ENCODE measurements around the gene ZBTB26.

DNA sequence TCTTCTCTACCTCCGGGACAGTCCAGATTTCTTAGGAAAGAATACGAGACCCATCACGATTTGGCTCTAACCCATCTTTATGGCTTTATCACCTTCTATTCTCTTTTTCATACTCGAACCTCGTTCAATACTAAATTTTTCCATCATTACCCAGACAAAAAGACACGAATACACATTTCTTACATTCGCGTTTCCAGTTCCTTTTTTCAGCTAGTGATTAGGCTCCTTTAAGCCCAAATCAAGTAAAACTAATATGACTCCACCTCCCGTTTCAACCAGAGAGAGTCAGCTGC, 18.7 kb downstream of the ZBTB26 start:
- TF ChIP-seq POLR2AphosphoS5 (IDR thresholded peaks at IDR 0.05) (no peak), EP300 (IDR thresholded peaks at IDR 0.05) (no peak), POLR2A (IDR thresholded peaks at IDR 0.05; ENCODE audit: low read depth) (no peak)
- TF ChIP-seq, protein P1, sequence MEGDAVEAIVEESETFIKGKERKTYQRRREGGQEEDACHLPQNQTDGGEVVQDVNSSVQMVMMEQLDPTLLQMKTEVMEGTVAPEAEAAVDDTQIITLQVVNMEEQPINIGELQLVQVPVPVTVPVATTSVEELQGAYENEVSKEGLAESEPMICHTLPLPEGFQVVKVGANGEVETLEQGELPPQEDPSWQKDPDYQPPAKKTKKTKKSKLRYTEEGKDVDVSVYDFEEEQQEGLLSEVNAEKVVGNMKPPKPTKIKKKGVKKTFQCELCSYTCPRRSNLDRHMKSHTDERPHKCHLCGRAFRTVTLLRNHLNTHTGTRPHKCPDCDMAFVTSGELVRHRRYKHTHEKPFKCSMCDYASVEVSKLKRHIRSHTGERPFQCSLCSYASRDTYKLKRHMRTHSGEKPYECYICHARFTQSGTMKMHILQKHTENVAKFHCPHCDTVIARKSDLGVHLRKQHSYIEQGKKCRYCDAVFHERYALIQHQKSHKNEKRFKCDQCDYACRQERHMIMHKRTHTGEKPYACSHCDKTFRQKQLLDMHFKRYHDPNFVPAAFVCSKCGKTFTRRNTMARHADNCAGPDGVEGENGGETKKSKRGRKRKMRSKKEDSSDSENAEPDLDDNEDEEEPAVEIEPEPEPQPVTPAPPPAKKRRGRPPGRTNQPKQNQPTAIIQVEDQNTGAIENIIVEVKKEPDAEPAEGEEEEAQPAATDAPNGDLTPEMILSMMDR (IDR thresholded peaks at IDR 0.05), result no peak
